Activated gamma-delta T cell (primary cell): ENCODE results near the gene DDX27.

Source experiments
- DNase-seq: peaks from one replicate; lab custom pipeline; 2025; lab: John Stamatoyannopoulos, UW

Gene DDX27

GRCh38 chr20:49291200-49291599 lies 72.0 kb downstream of the DDX27 start:
- DNase-seq = no peak

DNA sequence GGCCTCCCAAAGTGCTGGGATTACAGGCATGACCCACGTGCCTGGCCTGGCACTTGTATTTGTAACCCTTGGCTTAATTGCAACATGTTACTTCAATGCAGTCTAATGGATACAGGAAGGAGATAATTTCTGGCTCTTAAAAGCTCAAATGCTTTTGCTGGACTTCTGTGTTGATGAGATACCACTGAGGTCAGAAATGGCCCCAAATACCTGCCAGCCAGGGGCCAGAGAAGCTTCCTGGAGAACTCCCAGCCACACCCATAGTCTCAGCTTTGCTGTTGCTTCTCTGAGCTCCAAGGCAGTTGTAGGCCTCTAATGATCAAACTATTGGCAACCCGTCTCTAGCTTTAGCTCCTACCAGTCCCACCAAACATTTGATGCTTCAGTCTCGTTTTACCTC lies 72.8 kb downstream of the DDX27 start:
- no peak for DNase-seq

- no peak for DNase-seq
Measured at GRCh38 chr20:49293122-49293521, 73.9 kb downstream of the DDX27 start.
